ENCODE measurements around the gene MPPED1.

MPPED1 gene

GRCh38 chr22:43421046-43421665 lies 9.3 kb downstream of the MPPED1 start:
- TF ChIP-seq MAX (IDR thresholded peaks at IDR 0.05): no peak

- TF ChIP-seq EGR1 (IDR thresholded peaks at IDR 0.05) (no peak), CREB1 (IDR thresholded peaks at IDR 0.05; ENCODE audit: low read depth) (no peak), YY1 (IDR thresholded peaks at IDR 0.05; ENCODE audit: low read depth) (no peak), CEBPB (IDR thresholded peaks at IDR 0.05) (no peak), MAX (IDR thresholded peaks at IDR 0.05) (no peak), TCF12 (IDR thresholded peaks at IDR 0.05; ENCODE audit: low read depth) (no peak), RAD21 (IDR thresholded peaks at IDR 0.05; ENCODE audit: low read depth) (no peak), ZBTB7A (IDR thresholded peaks at IDR 0.05; ENCODE audit: low read depth) (no peak), TAF1 (IDR thresholded peaks at IDR 0.05; ENCODE audit: low read depth) (no peak), FOXM1 (IDR thresholded peaks at IDR 0.05; ENCODE audit: borderline replicate concordance, low read depth) (no peak), EP300 (IDR thresholded peaks at IDR 0.05; ENCODE audit: borderline replicate concordance) (no peak), NFIC (IDR thresholded peaks at IDR 0.05) (no peak), TEAD4 (IDR thresholded peaks at IDR 0.05) (no peak)
- TF ChIP-seq, protein P1, sequence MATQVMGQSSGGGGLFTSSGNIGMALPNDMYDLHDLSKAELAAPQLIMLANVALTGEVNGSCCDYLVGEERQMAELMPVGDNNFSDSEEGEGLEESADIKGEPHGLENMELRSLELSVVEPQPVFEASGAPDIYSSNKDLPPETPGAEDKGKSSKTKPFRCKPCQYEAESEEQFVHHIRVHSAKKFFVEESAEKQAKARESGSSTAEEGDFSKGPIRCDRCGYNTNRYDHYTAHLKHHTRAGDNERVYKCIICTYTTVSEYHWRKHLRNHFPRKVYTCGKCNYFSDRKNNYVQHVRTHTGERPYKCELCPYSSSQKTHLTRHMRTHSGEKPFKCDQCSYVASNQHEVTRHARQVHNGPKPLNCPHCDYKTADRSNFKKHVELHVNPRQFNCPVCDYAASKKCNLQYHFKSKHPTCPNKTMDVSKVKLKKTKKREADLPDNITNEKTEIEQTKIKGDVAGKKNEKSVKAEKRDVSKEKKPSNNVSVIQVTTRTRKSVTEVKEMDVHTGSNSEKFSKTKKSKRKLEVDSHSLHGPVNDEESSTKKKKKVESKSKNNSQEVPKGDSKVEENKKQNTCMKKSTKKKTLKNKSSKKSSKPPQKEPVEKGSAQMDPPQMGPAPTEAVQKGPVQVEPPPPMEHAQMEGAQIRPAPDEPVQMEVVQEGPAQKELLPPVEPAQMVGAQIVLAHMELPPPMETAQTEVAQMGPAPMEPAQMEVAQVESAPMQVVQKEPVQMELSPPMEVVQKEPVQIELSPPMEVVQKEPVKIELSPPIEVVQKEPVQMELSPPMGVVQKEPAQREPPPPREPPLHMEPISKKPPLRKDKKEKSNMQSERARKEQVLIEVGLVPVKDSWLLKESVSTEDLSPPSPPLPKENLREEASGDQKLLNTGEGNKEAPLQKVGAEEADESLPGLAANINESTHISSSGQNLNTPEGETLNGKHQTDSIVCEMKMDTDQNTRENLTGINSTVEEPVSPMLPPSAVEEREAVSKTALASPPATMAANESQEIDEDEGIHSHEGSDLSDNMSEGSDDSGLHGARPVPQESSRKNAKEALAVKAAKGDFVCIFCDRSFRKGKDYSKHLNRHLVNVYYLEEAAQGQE (IDR thresholded peaks at IDR 0.05; ENCODE audit: low read depth): no peak
- TF ChIP-seq, protein P2, sequence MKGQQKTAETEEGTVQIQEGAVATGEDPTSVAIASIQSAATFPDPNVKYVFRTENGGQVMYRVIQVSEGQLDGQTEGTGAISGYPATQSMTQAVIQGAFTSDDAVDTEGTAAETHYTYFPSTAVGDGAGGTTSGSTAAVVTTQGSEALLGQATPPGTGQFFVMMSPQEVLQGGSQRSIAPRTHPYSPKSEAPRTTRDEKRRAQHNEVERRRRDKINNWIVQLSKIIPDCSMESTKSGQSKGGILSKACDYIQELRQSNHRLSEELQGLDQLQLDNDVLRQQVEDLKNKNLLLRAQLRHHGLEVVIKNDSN (IDR thresholded peaks at IDR 0.05): no peak
These were observed 10.3 kb downstream of the MPPED1 start for GRCh38 chr22:43421914-43422615.

DNA sequence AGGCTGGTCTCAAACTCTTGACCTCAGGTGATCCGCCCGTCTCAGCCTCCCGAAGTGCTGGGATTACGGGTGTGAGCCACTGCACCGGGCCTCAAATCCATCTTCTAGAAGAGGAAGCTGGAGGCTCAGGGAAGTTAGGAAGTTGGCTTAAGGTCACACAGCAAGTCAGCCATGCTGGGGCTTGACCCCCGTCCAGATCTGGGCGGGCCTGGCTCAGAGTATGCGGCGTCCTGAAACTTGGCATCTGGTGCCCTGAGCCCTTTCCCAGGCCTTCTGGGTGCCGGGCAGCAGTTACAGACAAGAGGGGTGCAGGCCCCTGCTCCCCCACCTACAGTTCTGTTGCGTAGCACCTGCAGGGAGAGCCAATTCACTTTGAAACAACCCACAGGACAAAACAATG lies 11.2 kb downstream of the MPPED1 start:
- TF ChIP-seq CREB1 (IDR thresholded peaks at IDR 0.05; ENCODE audit: low read depth) (no peak), EGR1 (IDR thresholded peaks at IDR 0.05) (no peak), RAD21 (IDR thresholded peaks at IDR 0.05; ENCODE audit: low read depth) (no peak), TCF12 (IDR thresholded peaks at IDR 0.05; ENCODE audit: low read depth) (no peak), TAF1 (IDR thresholded peaks at IDR 0.05; ENCODE audit: low read depth) (no peak), MAX (IDR thresholded peaks at IDR 0.05) (no peak), FOXM1 (IDR thresholded peaks at IDR 0.05; ENCODE audit: borderline replicate concordance, low read depth) (no peak), TEAD4 (IDR thresholded peaks at IDR 0.05) (no peak), YY1 (IDR thresholded peaks at IDR 0.05; ENCODE audit: low read depth) (no peak), ZBTB7A (IDR thresholded peaks at IDR 0.05; ENCODE audit: low read depth) (no peak), CEBPB (IDR thresholded peaks at IDR 0.05) (no peak), EP300 (IDR thresholded peaks at IDR 0.05; ENCODE audit: borderline replicate concordance) (no peak), NFIC (IDR thresholded peaks at IDR 0.05) (no peak)
- TF ChIP-seq, protein P2 (IDR thresholded peaks at IDR 0.05): no peak
- TF ChIP-seq, protein P1 (IDR thresholded peaks at IDR 0.05; ENCODE audit: low read depth): no peak

DNA sequence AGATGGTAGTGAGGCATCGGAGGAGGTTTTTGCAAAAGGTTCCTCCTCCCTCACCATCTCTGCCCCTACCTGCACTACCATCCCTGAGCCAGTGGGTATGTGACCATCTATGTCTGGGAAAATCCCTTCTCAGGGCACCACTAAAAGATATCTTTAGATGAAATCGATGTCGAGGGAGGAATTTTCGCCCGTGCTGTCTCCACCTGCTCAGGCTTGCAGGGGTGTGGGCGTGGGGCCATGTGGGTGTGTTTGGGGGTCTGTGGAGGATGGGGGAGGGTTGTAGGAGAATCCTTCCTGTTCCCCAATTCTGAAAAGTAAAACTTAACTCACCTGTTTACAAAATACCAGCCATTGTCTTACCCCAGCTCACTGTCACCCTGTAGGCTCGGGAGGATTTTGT lies 12.4 kb downstream of the MPPED1 start:
- TF ChIP-seq FOXM1 (IDR thresholded peaks at IDR 0.05; ENCODE audit: borderline replicate concordance, low read depth): no peak
- TF ChIP-seq RAD21 (IDR thresholded peaks at IDR 0.05; ENCODE audit: low read depth): no peak
- no peak for TF ChIP-seq TEAD4 (IDR thresholded peaks at IDR 0.05)
- TF ChIP-seq TAF1 (IDR thresholded peaks at IDR 0.05; ENCODE audit: low read depth): no peak
- TF ChIP-seq CREB1 (IDR thresholded peaks at IDR 0.05; ENCODE audit: low read depth): no peak
- TF ChIP-seq, protein P1 (IDR thresholded peaks at IDR 0.05; ENCODE audit: low read depth): no peak
